Cardiac septum (tissue), 1 donor: ENCODE results near the gene PGGT1B. TPM values are rescaled to one million over a fixed set of nuclear protein-coding genes. Genes with fewer than 3 reads are reported as not detected.

Experiments
- DNase-seq: peaks from one replicate; pipeline ENCODE4 v3.0.0-alpha.2; 2020; ENCODE audit warnings: low spot score
- intact Hi-C: fragments of 100-400 bp; cut with DNase I; formaldehyde crosslinking; loops from one replicate; pipeline ENCODE4 v1.14.0; 2022
- total RNA-seq: library from RNA; stranded (reverse); fragmentation: NEBNext Ultra II Directional; extraction: Animal tissue kit (Norgen Biotek cat#: 25700); gene quantifications from one replicate; pipeline ENCODE4 v1.2.1, GENCODE V29; 2021
- donor health status: DM: no; HTN: no; CAD: no.

Gene PGGT1B
- total RNA-seq, 1 donor from 2014 or later = 24.7 TPM

- intact Hi-C loops = no loop called here
- DNase-seq = no peak
Observed at GRCh38 chr5:115191474-115192031, 71.1 kb downstream of the PGGT1B start.

GRCh38 chr5:115190388-115190787 lies 72.3 kb downstream of the PGGT1B start:
- no peak for DNase-seq
- intact Hi-C loops = no loop called here

- DNase-seq = no peak
- intact Hi-C loops = no loop called here
Observed at GRCh38 chr5:115189866-115190265, 72.8 kb downstream of the PGGT1B start.

- intact Hi-C loops = no loop called here
- no peak for DNase-seq
Observed at GRCh38 chr5:115186794-115187193, 75.9 kb downstream of the PGGT1B start.

- DNase-seq = no peak
- intact Hi-C loops = no loop called here
Observed at GRCh38 chr5:115184770-115185169, 77.9 kb downstream of the PGGT1B start.

GRCh38 chr5:115181757-115182156 lies 80.9 kb downstream of the PGGT1B start:
- DNase-seq = no peak
- intact Hi-C loops = no loop called here

- DNase-seq = no peak
- intact Hi-C loops = no loop called here
Observed at GRCh38 chr5:115180165-115180709, 82.4 kb downstream of the PGGT1B start.

GRCh38 chr5:115179394-115180164 lies 83.1 kb downstream of the PGGT1B start:
- intact Hi-C loops = loop anchor here (10.0 kb wide), 1 partner anchor 665 kb away; the partner anchor contains the start of genes AP3S1 and ATG12
- no peak for DNase-seq

- intact Hi-C loops = loop anchor here (10.0 kb wide), 1 partner anchor 666 kb away; the partner anchor contains the start of genes AP3S1 and ATG12
Observed at GRCh38 chr5:115179030-115179393, 83.7 kb downstream of the PGGT1B start.

GRCh38 chr5:115170929-115171510 lies 91.7 kb downstream of the PGGT1B start:
- DNase-seq = no peak
- intact Hi-C loops = loop anchor here (10.0 kb wide), 1 partner anchor 674 kb away; the partner anchor contains the start of genes AP3S1 and ATG12

More at GRCh38 chr5:115179030-115179393, 83.7 kb downstream of the PGGT1B start:
- DNase-seq = no peak

GRCh38 chr5:115170134-115170928 lies 92.3 kb downstream of the PGGT1B start:
- DNase-seq = no peak
- intact Hi-C loops = loop anchor here (10.0 kb wide), 1 partner anchor 674 kb away; the partner anchor contains the start of genes AP3S1 and ATG12

GRCh38 chr5:115169487-115170133 lies 93.1 kb downstream of the PGGT1B start, which contains the start of gene TRIM36:
TSS of gene TRIM36 (minus strand) at chr5:115169908. CDS start at chr5:115169634, 274 bp downstream.
- peak; percentile 95 for DNase-seq
- intact Hi-C loops = loop anchor here (10.0 kb wide), 1 partner anchor 675 kb away; the partner anchor contains the start of genes AP3S1 and ATG12

- intact Hi-C loops = no loop called here
- DNase-seq = no peak
Observed at GRCh38 chr5:115168829-115169486, 93.7 kb downstream of the PGGT1B start.

GRCh38 chr5:115166744-115167393 lies 95.8 kb downstream of the PGGT1B start:
- intact Hi-C loops = no loop called here
- no peak for DNase-seq

GRCh38 chr5:115165790-115166189 lies 96.9 kb downstream of the PGGT1B start:
- no peak for DNase-seq

GRCh38 chr5:115160975-115161475 lies 101.7 kb downstream of the PGGT1B start:
- DNase-seq = no peak
- intact Hi-C loops = no loop called here

More at GRCh38 chr5:115165790-115166189, 96.9 kb downstream of the PGGT1B start:
- intact Hi-C loops = no loop called here
